Transverse colon (tissue), 4 donors: ENCODE data around the gene CHERP.

ENCODE experiments used
- CTCF ChIP-seq, 5 experiments: fragments of 200-600 bp in 3 of 5; fragments of 450-650 bp in 2 of 5; sonication (generic) in 3 of 5; IDR thresholded peaks; 1 replicate in 2 of 5; 2 replicates in 3 of 5; pipeline ENCODE4 v1.5.1; 2016 to 2017; ENCODE audit warnings: antibody characterized with exemption in 5 of 5, inconsistent platforms in 3 of 5, mild to moderate bottlenecking in 2 of 5, moderate library complexity in 1 of 5
- EP300 ChIP-seq: sonication (generic); formaldehyde crosslinking; IDR thresholded peaks from one replicate; pipeline ENCODE4 v1.6.1; 2017; ENCODE audit warnings: antibody characterized with exemption, low read depth
- POLR2A ChIP-seq: fragments of 450-650 bp; IDR thresholded peaks from one replicate; pipeline ENCODE4 v1.6.1; 2016; ENCODE audit warnings: antibody characterized with exemption, mild to moderate bottlenecking, moderate library complexity
- POLR2AphosphoS5 ChIP-seq, 3 donors: sonication (generic); formaldehyde crosslinking; IDR thresholded peaks; one replicate each; pipeline ENCODE4 v1.6.1; 2016; ENCODE audit warnings: antibody characterized with exemption in 3 of 3

GRCh38 chr19:16470541-16470910 is 71.7 kb downstream of the CHERP start:
- no peak for TF ChIP-seq CTCF (IDR thresholded peaks at IDR 0.05)
- TF ChIP-seq POLR2AphosphoS5 (IDR thresholded peaks at IDR 0.05), result no peak
- TF ChIP-seq POLR2A, result no peak
- no peak for TF ChIP-seq EP300
